GM19043 (cell line): Measurements from ENCODE around the gene ZNF783.
"Not testable (repeated sequence)": the region's sequence is repeated elsewhere in the genome, so short reads cannot be mapped to it uniquely, and the experiment has no call there.

Source experiments
- ATAC-seq: cut with Tn5 transposase; IDR thresholded peaks from one replicate; pipeline ENCODE4 v1.9.1; 2021; ENCODE audit warnings: low read depth; ENCODE audit not compliant: unreplicated experiment

ZNF783 gene

GRCh38 chr7:149295481-149295850 is 33.5 kb downstream of the ZNF783 start:
- ATAC-seq: no peak

- ATAC-seq: no peak
Measured at GRCh38 chr7:149296368-149296767, 34.4 kb downstream of the ZNF783 start.

GRCh38 chr7:149297034-149297755 is 35.2 kb downstream of the ZNF783 start:
- ATAC-seq: no peak

GRCh38 chr7:149300620-149301285 is 38.8 kb downstream of the ZNF783 start:
- ATAC-seq: no peak

- no peak for ATAC-seq
Measured at GRCh38 chr7:149302222-149302621, 40.2 kb downstream of the ZNF783 start.

- ATAC-seq: no peak
Measured at GRCh38 chr7:149302865-149303264, 40.9 kb downstream of the ZNF783 start.

- no peak for ATAC-seq
Measured at GRCh38 chr7:149304006-149304405, 42.0 kb downstream of the ZNF783 start.

GRCh38 chr7:149306854-149307253 is 44.9 kb downstream of the ZNF783 start:
- no peak for ATAC-seq

- ATAC-seq: no peak
Measured at GRCh38 chr7:149307775-149308501, 45.9 kb downstream of the ZNF783 start.

- no peak for ATAC-seq
Measured at GRCh38 chr7:149310113-149310836, 48.3 kb downstream of the ZNF783 start.

GRCh38 chr7:149310990-149311573 is 49.1 kb downstream of the ZNF783 start:
- ATAC-seq: no peak

GRCh38 chr7:149313981-149314380 is 52.0 kb downstream of the ZNF783 start:
- no peak for ATAC-seq

GRCh38 chr7:149316606-149317005 is 54.6 kb downstream of the ZNF783 start:
- no peak for ATAC-seq

- ATAC-seq: no peak
Measured at GRCh38 chr7:149317496-149317895, 55.5 kb downstream of the ZNF783 start.

GRCh38 chr7:149317986-149318672 is 56.1 kb downstream of the ZNF783 start:
- ATAC-seq: no peak

GRCh38 chr7:149319376-149319775 is 57.4 kb downstream of the ZNF783 start:
- no peak for ATAC-seq

- no peak for ATAC-seq
Measured at GRCh38 chr7:149320313-149321124, 58.5 kb downstream of the ZNF783 start.

GRCh38 chr7:149321125-149321905 is 59.3 kb downstream of the ZNF783 start:
- not testable (repeated sequence) for ATAC-seq
